ENCODE measurements around the gene HSPE1.
"Not testable (repeated sequence)": the region's sequence is repeated elsewhere in the genome, so short reads cannot be mapped to it uniquely, and the experiment has no call there.

The HSPE1 gene

GRCh38 chr2:197499594-197500502 lies at the start of gene HSPE1, which contains the start of gene HSPD1:
Gene HSPE1, plus strand, starts transcription at chr2:197500379. Its CDS starts 58 bp downstream, at chr2:197500437.
Gene HSPD1, minus strand, starts transcription at chr2:197499840. Its CDS starts 992 bp downstream, at chr2:197498848.
- DNase-seq, result peak; percentile 99

- no peak for DNase-seq
Measured at GRCh38 chr2:197450465-197450864, 49.7 kb upstream of the HSPE1 start.

GRCh38 chr2:197450935-197451358 lies 49.2 kb upstream of the HSPE1 start:
- not testable (repeated sequence) for DNase-seq

GRCh38 chr2:197452754-197453122 lies 47.4 kb upstream of the HSPE1 start:
- DNase-seq, result no peak

GRCh38 chr2:197453123-197453913 lies 46.9 kb upstream of the HSPE1 start, which contains the start of gene COQ10B:
Gene COQ10B, plus strand, starts transcription at chr2:197453552. Its CDS starts 9 bp downstream, at chr2:197453561.
- peak; percentile 100 for DNase-seq

- DNase-seq, result no peak
Measured at GRCh38 chr2:197453914-197454398, 46.2 kb upstream of the HSPE1 start.

DNA sequence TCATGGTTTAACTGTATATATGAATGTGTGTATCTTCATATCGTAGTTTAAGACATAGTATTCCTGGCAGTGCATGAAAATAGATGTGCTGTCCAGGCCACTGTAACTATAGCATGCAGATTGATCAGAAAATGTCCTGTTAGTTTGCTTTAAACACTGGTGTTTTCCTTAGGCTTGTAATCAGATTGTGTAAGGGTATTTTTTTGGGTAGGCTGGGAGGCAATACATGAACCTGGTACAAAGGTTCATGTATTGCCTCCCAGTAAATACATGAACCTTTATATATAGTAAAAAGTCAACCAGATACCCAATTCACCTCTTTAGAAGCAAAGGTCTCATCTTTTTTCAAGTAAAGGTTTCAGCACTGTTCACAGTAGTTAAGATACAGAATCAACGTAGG lies 45.3 kb upstream of the HSPE1 start:
- no peak for DNase-seq

DNA sequence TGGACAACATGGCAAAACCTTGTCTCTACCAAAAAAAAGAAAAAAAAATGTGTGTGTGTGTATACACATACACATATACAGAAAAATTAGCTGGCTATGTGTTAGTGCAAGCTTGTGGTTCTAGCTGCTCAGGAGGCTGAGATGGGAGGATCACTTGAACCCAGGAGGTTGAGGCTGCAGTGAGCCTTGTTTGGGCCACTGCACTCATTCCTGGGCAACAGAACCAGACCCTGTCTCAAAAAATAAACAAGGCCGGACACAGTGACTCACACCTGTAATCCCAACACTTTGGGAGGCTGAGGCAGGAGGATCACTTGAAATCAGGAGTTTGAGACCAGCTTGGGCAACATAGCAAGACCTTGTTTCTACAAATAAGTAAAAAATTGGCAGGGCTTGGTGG lies 44.8 kb upstream of the HSPE1 start:
- no peak for DNase-seq

- DNase-seq, result no peak
Measured at GRCh38 chr2:197460649-197461048, 39.5 kb upstream of the HSPE1 start.

- DNase-seq, result no peak
Measured at GRCh38 chr2:197461057-197461456, 39.1 kb upstream of the HSPE1 start.

DNA sequence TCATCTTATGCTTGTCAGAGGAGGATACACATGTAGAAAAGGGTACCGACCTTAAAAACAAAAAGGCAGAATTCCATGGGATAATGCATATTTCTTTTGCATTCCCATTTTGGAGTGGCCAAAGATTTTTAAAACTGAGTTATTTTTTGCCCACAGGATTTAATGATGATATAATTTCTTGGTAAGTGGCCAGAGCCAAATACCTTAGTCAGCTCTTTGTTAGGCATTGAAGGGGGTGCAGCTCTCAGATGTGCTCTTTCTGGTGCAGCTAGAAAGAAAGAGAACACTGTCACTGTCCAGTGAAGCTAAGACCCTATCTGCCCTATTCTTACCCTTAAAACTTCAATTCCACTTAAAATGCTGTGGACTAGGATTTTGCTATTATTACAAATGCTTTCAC lies 36.0 kb upstream of the HSPE1 start:
- no peak for DNase-seq

GRCh38 chr2:197472166-197472565 lies 28.0 kb upstream of the HSPE1 start:
- no peak for DNase-seq

DNA sequence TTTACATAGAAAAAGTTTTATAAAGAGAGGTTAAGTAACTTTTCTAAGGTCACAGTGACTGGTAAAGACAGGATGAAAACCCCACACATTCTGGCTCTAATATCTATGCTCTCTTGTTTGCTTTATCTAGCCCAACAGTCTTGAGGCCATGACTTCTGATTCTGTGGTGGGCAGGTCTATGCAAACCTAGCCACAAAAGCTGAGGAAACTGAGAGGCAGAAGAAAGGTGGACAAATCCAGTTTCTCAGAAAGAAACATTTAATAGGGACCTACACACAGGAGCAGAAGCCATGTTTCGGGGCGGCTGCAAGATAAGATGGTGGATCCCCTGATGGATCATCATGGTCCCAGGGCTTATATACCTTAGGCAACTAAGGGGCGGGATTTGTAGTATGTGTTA lies 22.4 kb upstream of the HSPE1 start:
- DNase-seq, result no peak

GRCh38 chr2:197480165-197481036 lies 19.8 kb upstream of the HSPE1 start:
- DNase-seq, result no peak

GRCh38 chr2:197484248-197484647 lies 15.9 kb upstream of the HSPE1 start:
- not testable (repeated sequence) for DNase-seq

- no peak for DNase-seq
Measured at GRCh38 chr2:197486175-197486574, 14.0 kb upstream of the HSPE1 start.

DNA sequence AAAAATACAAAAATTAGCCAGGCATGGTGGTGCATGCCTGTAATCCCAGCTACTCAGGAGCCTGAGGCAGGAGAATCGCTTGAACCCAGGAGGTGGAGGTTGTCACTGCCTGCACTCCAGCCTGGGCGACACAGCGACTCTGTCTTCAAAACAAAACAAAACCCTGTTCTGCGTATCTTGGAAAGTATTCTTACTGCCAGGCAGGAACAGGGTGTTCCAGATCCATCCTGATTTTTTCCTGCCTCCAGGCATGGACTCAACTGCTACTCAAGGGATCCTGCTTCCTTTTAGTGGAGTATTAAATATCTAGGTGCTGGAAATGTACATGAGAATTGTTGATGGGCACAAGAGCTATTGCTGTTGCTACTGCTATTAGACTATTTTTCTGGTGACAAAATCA lies 12.8 kb upstream of the HSPE1 start:
- no peak for DNase-seq

DNA sequence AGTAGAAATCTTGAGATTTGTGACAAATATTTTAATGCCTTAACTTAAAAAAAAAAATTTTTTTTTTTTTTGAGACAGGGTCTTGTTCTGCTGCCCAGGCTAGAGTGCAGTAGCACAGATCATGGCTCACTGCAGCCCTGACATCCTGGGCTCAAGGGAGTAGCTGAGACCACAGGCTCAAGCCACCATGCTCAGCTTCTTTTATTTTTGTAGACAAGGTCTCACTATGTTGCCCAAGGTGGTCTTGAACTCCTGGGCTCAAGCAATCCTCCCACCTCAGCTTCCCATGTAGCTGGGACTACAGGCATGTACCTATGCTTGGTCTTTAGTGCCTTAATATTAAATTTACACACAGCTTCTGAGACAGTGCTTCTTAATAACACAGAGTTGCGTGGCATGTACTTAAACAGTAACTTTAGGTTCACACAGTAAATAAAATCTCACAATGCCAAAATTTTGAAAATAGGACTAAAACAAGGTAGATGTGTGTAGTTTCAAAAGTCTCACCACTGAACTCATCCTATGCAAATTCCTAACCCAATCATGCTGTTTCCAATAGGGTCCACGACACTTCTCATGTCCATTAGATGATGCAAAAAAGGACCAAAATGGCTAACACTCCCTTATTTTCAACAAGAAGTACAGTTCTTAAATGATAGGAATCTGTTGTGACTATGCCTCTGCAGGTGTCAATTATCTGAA lies 4.6 kb upstream of the HSPE1 start:
- no peak for DNase-seq

GRCh38 chr2:197496695-197497094 lies 3.5 kb upstream of the HSPE1 start:
- DNase-seq, result no peak

DNA sequence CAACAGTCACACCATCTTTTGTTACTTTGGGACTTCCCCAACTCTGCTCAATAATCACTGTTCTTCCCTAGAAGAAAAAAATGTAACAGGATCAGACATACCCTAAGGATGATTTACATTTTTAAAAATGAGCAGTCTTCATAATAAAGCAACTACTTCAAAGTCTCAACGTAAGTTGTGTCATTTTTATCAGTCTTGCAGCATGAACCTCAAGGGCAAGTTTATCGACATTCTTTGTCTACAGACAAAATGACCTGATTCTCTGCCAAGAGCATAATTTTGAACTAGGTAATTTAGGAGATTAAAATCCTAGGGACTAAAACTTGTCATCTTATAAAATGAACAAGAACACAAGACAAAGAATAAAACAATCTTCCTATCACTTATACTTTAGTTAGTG lies 2.9 kb upstream of the HSPE1 start:
- no peak for DNase-seq

DNA sequence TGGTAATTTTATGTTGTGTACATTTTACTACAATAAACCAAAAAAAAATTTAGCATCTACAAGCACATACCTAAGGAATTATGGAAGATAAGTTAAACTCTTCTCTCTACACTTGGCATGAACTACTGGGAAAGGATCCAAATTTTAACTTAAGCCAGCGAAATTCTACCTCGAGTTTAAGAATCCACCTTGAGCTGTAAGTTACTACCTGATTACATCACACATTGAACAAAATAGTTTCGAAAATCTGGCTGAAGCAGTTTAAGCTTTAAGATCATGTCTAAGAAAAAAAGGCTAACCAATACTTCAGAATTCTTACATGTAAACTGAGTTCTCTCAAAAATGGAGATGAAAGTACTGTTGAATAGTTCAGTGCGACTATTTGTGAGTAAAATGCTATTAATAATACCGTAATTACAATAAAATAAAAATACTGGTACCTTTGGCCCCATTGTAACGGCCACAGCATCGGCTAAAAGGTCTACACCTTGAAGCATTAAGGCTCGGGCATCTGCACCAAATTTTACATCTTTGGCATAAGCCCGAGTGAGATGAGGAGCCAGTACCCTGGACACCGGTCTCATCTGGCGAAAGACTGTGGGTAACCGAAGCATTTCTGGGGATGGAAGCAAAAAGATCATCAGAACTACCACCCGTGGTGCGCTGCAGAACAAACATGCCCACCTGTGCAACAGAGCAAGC lies 1.8 kb upstream of the HSPE1 start:
- no peak for DNase-seq
